ENCODE data around the gene DACT3.

DACT3 gene

GRCh38 chr19:46661735-46662592 lies 982 bp upstream of the DACT3 start:
- DNase-seq, result peak; percentile 67

GRCh38 chr19:46660551-46661019 lies 397 bp downstream of the DACT3 start:
- no peak for DNase-seq

GRCh38 chr19:46660008-46660517 lies 919 bp downstream of the DACT3 start:
- peak; percentile 5 for DNase-seq

GRCh38 chr19:46659151-46660007 lies 1.6 kb downstream of the DACT3 start:
- no peak for DNase-seq

- DNase-seq, result no peak
Measured at GRCh38 chr19:46656541-46656940, 4.4 kb downstream of the DACT3 start.

- DNase-seq, result no peak
Measured at GRCh38 chr19:46654621-46655152, 6.3 kb downstream of the DACT3 start.

- DNase-seq, result no peak
Measured at GRCh38 chr19:46650445-46650844, 10.5 kb downstream of the DACT3 start.

- no peak for DNase-seq
Measured at GRCh38 chr19:46648961-46649960, 11.7 kb downstream of the DACT3 start.

GRCh38 chr19:46648060-46648960 lies 12.7 kb downstream of the DACT3 start:
- DNase-seq, result no peak

- DNase-seq, result no peak
Measured at GRCh38 chr19:46646402-46646801, 14.6 kb downstream of the DACT3 start.

GRCh38 chr19:46644720-46645119 lies 16.3 kb downstream of the DACT3 start:
- no peak for DNase-seq

- no peak for DNase-seq
Measured at GRCh38 chr19:46640656-46641055, 20.3 kb downstream of the DACT3 start.

GRCh38 chr19:46639358-46640182 lies 21.4 kb downstream of the DACT3 start:
- no peak for DNase-seq

GRCh38 chr19:46637224-46637623 lies 23.8 kb downstream of the DACT3 start:
- no peak for DNase-seq

GRCh38 chr19:46635920-46636761 lies 24.8 kb downstream of the DACT3 start, which contains the start of gene GNG8:
Gene GNG8 (minus strand): TSS chr19:46636202. CDS start chr19:46634682, 1,520 bp downstream.
- no peak for DNase-seq

GRCh38 chr19:46634656-46635218 lies 26.2 kb downstream of the DACT3 start:
- DNase-seq, result no peak

GRCh38 chr19:46634045-46634655 lies 26.8 kb downstream of the DACT3 start:
- peak; percentile 92 for DNase-seq

- DNase-seq, result no peak
Measured at GRCh38 chr19:46633130-46633529, 27.9 kb downstream of the DACT3 start.

All from effector CD4-positive, alpha-beta T cell (primary cell).